ENCODE measurements around the gene ZBTB7C. TPM values are rescaled to one million over a fixed set of nuclear protein-coding genes. Genes with fewer than 3 reads are reported as not detected.

Gene ZBTB7C
- total RNA-seq, 4 donors from 2014 or later, result 26.0 to 50.6 (median 46.2) TPM

GRCh38 chr18:48265328-48265727, 143.9 kb downstream of the ZBTB7C start:
- Histone ChIP-seq H3K27me3 (no peaks in the 10 kb centered on the region), H3K4me1 (no peaks in the 10 kb centered on the region), H3K4me3 (no peak overlapping the region), H3K36me3 (no peaks in the 10 kb centered on the region), H3K27ac (no peak overlapping the region), H3K9me3 (no peaks in the 10 kb centered on the region)
- no peak for DNase-seq (ENCODE audit: low spot score in 2 of 2)
- no peak for TF ChIP-seq CTCF (IDR thresholded peaks at IDR 0.05)
- TF ChIP-seq POLR2AphosphoS5 (IDR thresholded peaks at IDR 0.05), result no peak
- TF ChIP-seq POLR2A (IDR thresholded peaks at IDR 0.05), result no peak
- no peak for TF ChIP-seq EP300 (IDR thresholded peaks at IDR 0.05)
- WGBS, result 62% methylated on average over 4 of the region's 4 CpGs

- H3K27ac ChIP-seq, result no peak overlapping the region
- H3K36me3 ChIP-seq, result no peaks in the 10 kb centered on the region
- no peaks in the 10 kb centered on the region for H3K27me3 ChIP-seq
- H3K4me1 ChIP-seq, result no peaks in the 10 kb centered on the region
- DNase-seq (ENCODE audit: low spot score in 2 of 2), result no peak
- TF ChIP-seq POLR2A (IDR thresholded peaks at IDR 0.05) (no peak), POLR2AphosphoS5 (IDR thresholded peaks at IDR 0.05) (no peak), EP300 (IDR thresholded peaks at IDR 0.05) (no peak), CTCF (IDR thresholded peaks at IDR 0.05) (no peak)
- 76% methylated on average over 10 of the region's 11 CpGs for WGBS
- no peaks in the 10 kb centered on the region for H3K9me3 ChIP-seq
- H3K4me3 ChIP-seq, result no peak overlapping the region
Observed at GRCh38 chr18:48263914-48264902, 145.0 kb downstream of the ZBTB7C start.

- H3K27ac ChIP-seq, result no peak overlapping the region
- no peak overlapping the region for H3K4me3 ChIP-seq
- 88% methylated on average over 7 of the region's 7 CpGs for WGBS
- no peaks in the 10 kb centered on the region for H3K4me1 ChIP-seq
- no peak for TF ChIP-seq CTCF (IDR thresholded peaks at IDR 0.05)
- TF ChIP-seq EP300 (IDR thresholded peaks at IDR 0.05), result no peak
- no peak for TF ChIP-seq POLR2AphosphoS5 (IDR thresholded peaks at IDR 0.05)
- no peak for TF ChIP-seq POLR2A (IDR thresholded peaks at IDR 0.05)
- no peaks in the 10 kb centered on the region for H3K27me3 ChIP-seq
- no peaks in the 10 kb centered on the region for H3K9me3 ChIP-seq
- no peak for DNase-seq (ENCODE audit: low spot score in 2 of 2)
- H3K36me3 ChIP-seq, result no peaks in the 10 kb centered on the region
Observed at GRCh38 chr18:48263192-48263853, 145.9 kb downstream of the ZBTB7C start.

GRCh38 chr18:48260237-48260636, 148.9 kb downstream of the ZBTB7C start:
- H3K36me3 ChIP-seq, result no peaks in the 10 kb centered on the region
- no peaks in the 10 kb centered on the region for H3K9me3 ChIP-seq
- H3K27me3 ChIP-seq, result no peaks in the 10 kb centered on the region
- H3K27ac ChIP-seq, result no peak overlapping the region
- 90% methylated on average over 2 of the region's 2 CpGs for WGBS
- TF ChIP-seq CTCF (IDR thresholded peaks at IDR 0.05) (no peak), POLR2A (IDR thresholded peaks at IDR 0.05) (no peak), POLR2AphosphoS5 (IDR thresholded peaks at IDR 0.05) (no peak), EP300 (IDR thresholded peaks at IDR 0.05) (no peak)
- H3K4me3 ChIP-seq, result no peak overlapping the region
- H3K4me1 ChIP-seq, result no peaks in the 10 kb centered on the region
- no peak for DNase-seq (ENCODE audit: low spot score in 2 of 2)

GRCh38 chr18:48256848-48257247, 152.3 kb downstream of the ZBTB7C start:
- Histone ChIP-seq H3K4me3 (no peak overlapping the region), H3K9me3 (no peaks in the 10 kb centered on the region), H3K27ac (no peak overlapping the region), H3K27me3 (no peaks in the 10 kb centered on the region), H3K4me1 (no peaks in the 10 kb centered on the region), H3K36me3 (no peaks in the 10 kb centered on the region)
- no peak for DNase-seq (ENCODE audit: low spot score in 2 of 2)
- TF ChIP-seq POLR2AphosphoS5 (IDR thresholded peaks at IDR 0.05) (no peak), POLR2A (IDR thresholded peaks at IDR 0.05) (no peak), EP300 (IDR thresholded peaks at IDR 0.05) (no peak), CTCF (IDR thresholded peaks at IDR 0.05) (no peak)
